GM12891 (cell line): ENCODE data around the gene SUPT16H.

ENCODE experiments used
- POLR2A ChIP-seq: IDR thresholded peaks from 2 replicates; pipeline ENCODE4 v1.6.1; 2011; ENCODE audit warnings: low read depth, low read length, control low read depth
- POLR2AphosphoS5 ChIP-seq: IDR thresholded peaks from 2 replicates; pipeline ENCODE4 v1.6.1; 2011; ENCODE audit warnings: low read depth, low read length, control low read depth
- SPI1 ChIP-seq: IDR thresholded peaks from 2 replicates; pipeline ENCODE4 v1.6.1; 2011; ENCODE audit warnings: low read depth, low read length, control low read depth
- TAF1 ChIP-seq: IDR thresholded peaks from 2 replicates; pipeline ENCODE4 v1.6.1; 2011; ENCODE audit warnings: low read depth, low read length, control low read depth

GRCh38 chr14:21369949-21370679 is 13.7 kb downstream of the SUPT16H start:
- TF ChIP-seq POLR2A (no peak), POLR2AphosphoS5 (no peak), TAF1 (no peak), SPI1 (no peak)
